VCaP (cell line): Measurements from ENCODE around the gene CCDC141.

ENCODE experiments used
- H3K27ac ChIP-seq: fragments of 450-650 bp; 2 replicates; pipeline ENCODE4 v1.5.1; 2017
- CTCF ChIP-seq: fragments of 450-650 bp; conservative IDR thresholded peaks from 2 replicates; pipeline ENCODE4 v1.5.1; 2017; ENCODE audit warnings: mild to moderate bottlenecking, moderate library complexity

Gene CCDC141

GRCh38 chr2:178934571-178934970 is 115.4 kb downstream of the CCDC141 start:
- H3K27ac ChIP-seq, result no peak overlapping the region
- TF ChIP-seq CTCF, result no peak

- TF ChIP-seq CTCF, result no peak
- no peak overlapping the region for H3K27ac ChIP-seq
Observed at GRCh38 chr2:178933493-178933892, 116.4 kb downstream of the CCDC141 start.

GRCh38 chr2:178928077-178928476 is 121.9 kb downstream of the CCDC141 start:
- H3K27ac ChIP-seq, result no peak overlapping the region
- TF ChIP-seq CTCF, result no peak

- no peak for TF ChIP-seq CTCF
- H3K27ac ChIP-seq, result no peak overlapping the region
Observed at GRCh38 chr2:178927173-178927572, 122.8 kb downstream of the CCDC141 start.

GRCh38 chr2:178924817-178925216 is 125.1 kb downstream of the CCDC141 start:
- H3K27ac ChIP-seq, result no peak overlapping the region
- no peak for TF ChIP-seq CTCF

- TF ChIP-seq CTCF, result no peak
- no peak overlapping the region for H3K27ac ChIP-seq
Observed at GRCh38 chr2:178923546-178923945, 126.4 kb downstream of the CCDC141 start.

GRCh38 chr2:178920916-178921513 is 128.9 kb downstream of the CCDC141 start:
- TF ChIP-seq CTCF, result no peak
- H3K27ac ChIP-seq, result no peak overlapping the region
